GM12878 (cell line): ENCODE results near the gene KCNH5. TPM values are rescaled to one million over a fixed set of nuclear protein-coding genes. Genes with fewer than 3 reads are reported as not detected.

Experiments used
- CHD2 ChIP-seq: IDR thresholded peaks from 2 replicates; pipeline ENCODE4 v1.6.1; 2011; ENCODE audit warnings: low read depth, low read length, improper control_type of control experiment, borderline replicate concordance
- EP300 ChIP-seq, 2 experiments: fragments of 150-350 bp in 1 of 2; IDR thresholded peaks; 2 replicates each; pipeline ENCODE4 v1.6.1; 2011 to 2012; ENCODE audit warnings: low read depth in 2 of 2, low read length in 2 of 2, borderline replicate concordance in 1 of 2, improper control_type of control experiment in 1 of 2, inconsistent platforms in 1 of 2; ENCODE audit not compliant: control insufficient read depth in 1 of 2
- ESRRA ChIP-seq: IDR thresholded peaks from 2 replicates; pipeline ENCODE4 v1.6.1; 2012; ENCODE audit warnings: mild to moderate bottlenecking, low read length, improper control_type of control experiment
- JUNB ChIP-seq: IDR thresholded peaks from 2 replicates; pipeline ENCODE4 v1.6.1; 2016; ENCODE audit warnings: antibody characterized with exemption, mild to moderate bottlenecking
- LARP7 ChIP-seq: fragments of 450-650 bp; IDR thresholded peaks from 2 replicates; pipeline ENCODE4 v1.6.1; 2017; ENCODE audit warnings: mild to moderate bottlenecking
- NFXL1 ChIP-seq: fragments of 450-650 bp; IDR thresholded peaks from 2 replicates; pipeline ENCODE4 v1.6.1; 2017; ENCODE audit warnings: antibody characterized with exemption, mild to moderate bottlenecking, borderline replicate concordance
- NR2C2 ChIP-seq: IDR thresholded peaks from 2 replicates; pipeline ENCODE4 v1.6.1; 2011; ENCODE audit warnings: borderline replicate concordance, low read depth; ENCODE audit not compliant: control insufficient read depth, insufficient read length
- RUNX3 ChIP-seq: IDR thresholded peaks from 2 replicates; pipeline ENCODE4 v1.6.1; 2012; ENCODE audit warnings: low read length, inconsistent platforms
- SMARCA5 ChIP-seq: fragments of 450-650 bp; IDR thresholded peaks from 2 replicates; pipeline ENCODE4 v1.6.1; 2017; ENCODE audit warnings: mild to moderate bottlenecking
- polyA plus RNA-seq, 11 experiments: library from polyadenylated mRNA; depleted of rRNA in 4 of 11; unstranded in 6 of 11; stranded (reverse) in 5 of 11; fragments of >200 nt; fragmentation: Nextera tagmentation in 4 of 11; fragmentation: Illumina TruSeq in 1 of 11; extraction: Ambion mirVana in 4 of 11; extraction: Trizol in 1 of 11; gene quantifications; 1 replicate in 1 of 11; 2 replicates in 10 of 11; pipeline versions ENCODE4 v1.2.1 to v1.2.3, GENCODE V29; 2011 to 2016; ENCODE audit warnings: inconsistent platforms in 2 of 11, missing spikeins in 2 of 11, low read depth in 1 of 11
- total RNA-seq, 4 experiments: library from RNA; depleted of rRNA in 3 of 4; stranded (reverse); fragments of >200 nt in 3 of 4; fragmentation: Illumina TruSeq in 1 of 4; extraction: Trizol in 1 of 4; gene quantifications; 2 replicates each; pipeline versions ENCODE4 v1.2.1 to v1.2.3, GENCODE V29; 2013 to 2021
- TF ChIP-seq, protein P1 (sequence below): fragments of 450-650 bp; IDR thresholded peaks from 2 replicates; pipeline ENCODE4 v1.6.1; 2016; ENCODE audit warnings: mild to moderate bottlenecking
- TF ChIP-seq, protein P2 (sequence below): fragments of 150-350 bp; IDR thresholded peaks from 2 replicates; pipeline ENCODE4 v1.6.1; 2016; ENCODE audit warnings: low read depth, low read length

The KCNH5 gene
- total and polyA plus RNA-seq, 10 of the 15 experiments (the other 5 are each of a cell fraction or from before 2014, with no cell fraction given), result under 0.01 to 0.04 (median 0.04) TPM; not detected in 7

DNA sequence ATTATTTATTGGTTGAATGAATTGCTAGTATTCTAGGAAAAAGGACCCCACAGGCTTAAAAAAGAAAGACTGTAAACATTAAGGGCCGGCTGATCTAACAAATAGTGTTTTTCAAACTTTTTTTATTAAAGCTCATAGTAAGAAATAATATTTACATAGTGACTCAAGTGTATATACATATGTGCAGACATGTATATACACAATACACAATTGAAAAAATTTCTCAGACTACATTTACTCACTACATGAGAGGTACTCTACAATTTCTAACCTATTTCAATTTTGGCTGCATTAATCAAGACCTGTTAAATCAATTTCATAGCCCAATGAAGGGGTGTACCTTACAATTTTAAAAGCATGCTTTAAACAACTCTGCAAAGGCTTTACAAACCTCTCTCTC lies 17.5 kb downstream of the KCNH5 start (continued):
- no peak for TF ChIP-seq JUNB
- TF ChIP-seq, protein P1, sequence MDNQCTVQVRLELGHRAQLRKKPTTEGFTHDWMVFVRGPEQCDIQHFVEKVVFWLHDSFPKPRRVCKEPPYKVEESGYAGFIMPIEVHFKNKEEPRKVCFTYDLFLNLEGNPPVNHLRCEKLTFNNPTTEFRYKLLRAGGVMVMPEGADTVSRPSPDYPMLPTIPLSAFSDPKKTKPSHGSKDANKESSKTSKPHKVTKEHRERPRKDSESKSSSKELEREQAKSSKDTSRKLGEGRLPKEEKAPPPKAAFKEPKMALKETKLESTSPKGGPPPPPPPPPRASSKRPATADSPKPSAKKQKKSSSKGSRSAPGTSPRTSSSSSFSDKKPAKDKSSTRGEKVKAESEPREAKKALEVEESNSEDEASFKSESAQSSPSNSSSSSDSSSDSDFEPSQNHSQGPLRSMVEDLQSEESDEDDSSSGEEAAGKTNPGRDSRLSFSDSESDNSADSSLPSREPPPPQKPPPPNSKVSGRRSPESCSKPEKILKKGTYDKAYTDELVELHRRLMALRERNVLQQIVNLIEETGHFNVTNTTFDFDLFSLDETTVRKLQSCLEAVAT, result no peak
- TF ChIP-seq EP300 (IDR thresholded peaks at IDR 0.05; ENCODE audit: borderline replicate concordance in 1 of 2, control insufficient read depth in 1 of 2, low read depth in 2 of 2, low read length in 2 of 2), result no peak
- TF ChIP-seq, protein P2, sequence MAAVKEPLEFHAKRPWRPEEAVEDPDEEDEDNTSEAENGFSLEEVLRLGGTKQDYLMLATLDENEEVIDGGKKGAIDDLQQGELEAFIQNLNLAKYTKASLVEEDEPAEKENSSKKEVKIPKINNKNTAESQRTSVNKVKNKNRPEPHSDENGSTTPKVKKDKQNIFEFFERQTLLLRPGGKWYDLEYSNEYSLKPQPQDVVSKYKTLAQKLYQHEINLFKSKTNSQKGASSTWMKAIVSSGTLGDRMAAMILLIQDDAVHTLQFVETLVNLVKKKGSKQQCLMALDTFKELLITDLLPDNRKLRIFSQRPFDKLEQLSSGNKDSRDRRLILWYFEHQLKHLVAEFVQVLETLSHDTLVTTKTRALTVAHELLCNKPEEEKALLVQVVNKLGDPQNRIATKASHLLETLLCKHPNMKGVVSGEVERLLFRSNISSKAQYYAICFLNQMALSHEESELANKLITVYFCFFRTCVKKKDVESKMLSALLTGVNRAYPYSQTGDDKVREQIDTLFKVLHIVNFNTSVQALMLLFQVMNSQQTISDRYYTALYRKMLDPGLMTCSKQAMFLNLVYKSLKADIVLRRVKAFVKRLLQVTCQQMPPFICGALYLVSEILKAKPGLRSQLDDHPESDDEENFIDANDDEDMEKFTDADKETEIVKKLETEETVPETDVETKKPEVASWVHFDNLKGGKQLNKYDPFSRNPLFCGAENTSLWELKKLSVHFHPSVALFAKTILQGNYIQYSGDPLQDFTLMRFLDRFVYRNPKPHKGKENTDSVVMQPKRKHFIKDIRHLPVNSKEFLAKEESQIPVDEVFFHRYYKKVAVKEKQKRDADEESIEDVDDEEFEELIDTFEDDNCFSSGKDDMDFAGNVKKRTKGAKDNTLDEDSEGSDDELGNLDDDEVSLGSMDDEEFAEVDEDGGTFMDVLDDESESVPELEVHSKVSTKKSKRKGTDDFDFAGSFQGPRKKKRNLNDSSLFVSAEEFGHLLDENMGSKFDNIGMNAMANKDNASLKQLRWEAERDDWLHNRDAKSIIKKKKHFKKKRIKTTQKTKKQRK, result no peak
- no peak for TF ChIP-seq NR2C2
- no peak for TF ChIP-seq LARP7
- no peak for TF ChIP-seq CHD2
- TF ChIP-seq NFXL1, result no peak
- no peak for TF ChIP-seq RUNX3
- no peak for TF ChIP-seq SMARCA5
- no peak for TF ChIP-seq ESRRA
